Measurements from ENCODE around the gene AIMP2.

The AIMP2 gene

DNA sequence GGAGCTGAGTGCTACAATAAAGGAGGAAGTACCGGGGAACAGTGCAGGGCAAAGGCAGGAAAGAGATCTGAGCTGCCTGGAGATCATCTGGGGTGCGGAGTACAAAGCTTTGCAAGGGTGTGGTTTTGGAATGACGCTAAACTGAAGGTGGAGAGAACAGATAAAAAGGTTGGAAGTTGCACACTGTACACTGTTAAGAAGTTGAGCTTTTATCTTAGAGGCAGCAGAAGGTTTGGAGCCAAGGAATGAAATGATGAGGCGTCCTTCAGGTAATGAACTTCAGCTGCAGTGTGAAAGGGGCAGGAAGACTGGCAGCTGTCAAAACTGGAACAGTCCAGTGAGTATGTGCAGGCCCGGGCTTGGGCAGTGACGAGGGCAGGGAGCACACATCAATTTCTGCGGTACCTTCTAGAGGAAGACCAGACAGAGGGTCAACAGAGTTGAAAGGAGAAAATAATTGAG, 14.9 kb downstream of the AIMP2 start:
- TF ChIP-seq, protein P1, sequence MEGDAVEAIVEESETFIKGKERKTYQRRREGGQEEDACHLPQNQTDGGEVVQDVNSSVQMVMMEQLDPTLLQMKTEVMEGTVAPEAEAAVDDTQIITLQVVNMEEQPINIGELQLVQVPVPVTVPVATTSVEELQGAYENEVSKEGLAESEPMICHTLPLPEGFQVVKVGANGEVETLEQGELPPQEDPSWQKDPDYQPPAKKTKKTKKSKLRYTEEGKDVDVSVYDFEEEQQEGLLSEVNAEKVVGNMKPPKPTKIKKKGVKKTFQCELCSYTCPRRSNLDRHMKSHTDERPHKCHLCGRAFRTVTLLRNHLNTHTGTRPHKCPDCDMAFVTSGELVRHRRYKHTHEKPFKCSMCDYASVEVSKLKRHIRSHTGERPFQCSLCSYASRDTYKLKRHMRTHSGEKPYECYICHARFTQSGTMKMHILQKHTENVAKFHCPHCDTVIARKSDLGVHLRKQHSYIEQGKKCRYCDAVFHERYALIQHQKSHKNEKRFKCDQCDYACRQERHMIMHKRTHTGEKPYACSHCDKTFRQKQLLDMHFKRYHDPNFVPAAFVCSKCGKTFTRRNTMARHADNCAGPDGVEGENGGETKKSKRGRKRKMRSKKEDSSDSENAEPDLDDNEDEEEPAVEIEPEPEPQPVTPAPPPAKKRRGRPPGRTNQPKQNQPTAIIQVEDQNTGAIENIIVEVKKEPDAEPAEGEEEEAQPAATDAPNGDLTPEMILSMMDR (IDR thresholded peaks at IDR 0.05; ENCODE audit: low read length): no peak
- TF ChIP-seq EZH2 (IDR thresholded peaks at IDR 0.05; ENCODE audit: borderline replicate concordance, low read length): no peak
- no peak overlapping the region for H2AFZ ChIP-seq (ENCODE audit: low read length)
- H3K4me2 ChIP-seq (ENCODE audit: low read length): no peak overlapping the region
- peaks cover 100% of the 10 kb centered on the region for H3K36me3 ChIP-seq (ENCODE audit: insufficient read depth, low read length)
- no peaks in the 10 kb centered on the region for H3K79me2 ChIP-seq (ENCODE audit: insufficient read depth, low read length)
- H3K27me3 ChIP-seq (ENCODE audit: insufficient read depth, low read length): no peaks in the 10 kb centered on the region
- no peak overlapping the region for H3K9ac ChIP-seq (ENCODE audit: low read length)
- no peaks in the 10 kb centered on the region for H4K20me1 ChIP-seq (ENCODE audit: insufficient read depth, low read length)
- H3K4me1 ChIP-seq (ENCODE audit: insufficient read depth, low read length, severe bottlenecking): peaks cover 5% of the 10 kb centered on the region
- H3K9me3 ChIP-seq (ENCODE audit: low read length): no peaks in the 10 kb centered on the region
- no peak overlapping the region for H3K27ac ChIP-seq (ENCODE audit: low read depth, low read length, poor library complexity, severe bottlenecking)
- no peak overlapping the region for H3K4me3 ChIP-seq (ENCODE audit: low read depth, low read length, poor library complexity, severe bottlenecking)
- H3K9me2 ChIP-seq (ENCODE audit: low read depth, low read length): no peaks in the 10 kb centered on the region
- H3F3A ChIP-seq (ENCODE audit: insufficient read depth, low read length): 0 out of 2 replicates have a peak, but pooled peaks cover 2% of the 10 kb centered on the region

- Histone ChIP-seq H3K9me2 (ENCODE audit: low read depth, low read length) (no peaks in the 10 kb centered on the region), H3K27ac (ENCODE audit: low read depth, low read length, poor library complexity, severe bottlenecking) (no peak overlapping the region), H3K4me2 (ENCODE audit: low read length) (no peak overlapping the region), H3K79me2 (ENCODE audit: insufficient read depth, low read length) (no peaks in the 10 kb centered on the region), H2AFZ (ENCODE audit: low read length) (no peak overlapping the region), H3K36me3 (ENCODE audit: insufficient read depth, low read length) (peaks cover 96% of the 10 kb centered on the region), H3K9me3 (ENCODE audit: low read length) (no peaks in the 10 kb centered on the region), H3K9ac (ENCODE audit: low read length) (no peak overlapping the region), H3K4me3 (ENCODE audit: low read depth, low read length, poor library complexity, severe bottlenecking) (no peak overlapping the region), H3K27me3 (ENCODE audit: insufficient read depth, low read length) (no peaks in the 10 kb centered on the region), H3K4me1 (ENCODE audit: insufficient read depth, low read length, severe bottlenecking) (peaks cover 5% of the 10 kb centered on the region), H4K20me1 (ENCODE audit: insufficient read depth, low read length) (no peaks in the 10 kb centered on the region), H3F3A (ENCODE audit: insufficient read depth, low read length) (0 out of 2 replicates have a peak, but pooled peaks cover 2% of the 10 kb centered on the region)
- TF ChIP-seq, protein P1 (IDR thresholded peaks at IDR 0.05; ENCODE audit: low read length): peak; percentile 24; the same call in 1 of the 2 replicates
- no peak for TF ChIP-seq EZH2 (IDR thresholded peaks at IDR 0.05; ENCODE audit: borderline replicate concordance, low read length)
Observed at GRCh38 chr7:6026011-6026819, 17.1 kb downstream of the AIMP2 start.

GRCh38 chr7:6026820-6027311, 17.8 kb downstream of the AIMP2 start:
- no peak overlapping the region for H3K4me3 ChIP-seq (ENCODE audit: low read depth, low read length, poor library complexity, severe bottlenecking)
- no peak overlapping the region for H2AFZ ChIP-seq (ENCODE audit: low read length)
- H3K27ac ChIP-seq (ENCODE audit: low read depth, low read length, poor library complexity, severe bottlenecking): no peak overlapping the region
- no peaks in the 10 kb centered on the region for H4K20me1 ChIP-seq (ENCODE audit: insufficient read depth, low read length)
- H3K9ac ChIP-seq (ENCODE audit: low read length): no peak overlapping the region
- H3K4me2 ChIP-seq (ENCODE audit: low read length): no peak overlapping the region
- H3F3A ChIP-seq (ENCODE audit: insufficient read depth, low read length): 0 out of 2 replicates have a peak, but pooled peaks cover 2% of the 10 kb centered on the region
- no peaks in the 10 kb centered on the region for H3K79me2 ChIP-seq (ENCODE audit: insufficient read depth, low read length)
- peaks cover 5% of the 10 kb centered on the region for H3K4me1 ChIP-seq (ENCODE audit: insufficient read depth, low read length, severe bottlenecking)
- no peaks in the 10 kb centered on the region for H3K27me3 ChIP-seq (ENCODE audit: insufficient read depth, low read length)
- H3K9me3 ChIP-seq (ENCODE audit: low read length): no peaks in the 10 kb centered on the region
- H3K9me2 ChIP-seq (ENCODE audit: low read depth, low read length): no peaks in the 10 kb centered on the region
- TF ChIP-seq, protein P1 (IDR thresholded peaks at IDR 0.05; ENCODE audit: low read length): 0 out of 2 replicates have a peak, but pooled peaks have one; percentile 3
- TF ChIP-seq EZH2 (IDR thresholded peaks at IDR 0.05; ENCODE audit: borderline replicate concordance, low read length): no peak
- peaks cover 96% of the 10 kb centered on the region for H3K36me3 ChIP-seq (ENCODE audit: insufficient read depth, low read length)

All from OCI-LY1 (cell line).